Stimulated activated CD8-positive, alpha-beta memory T cell treated with anti-CD3 and anti-CD28 coated beads, Interleukin-2, amount 100 ng/mL, for 48 hours (primary cell): ENCODE data around the gene NACC1.

ENCODE experiments used
- DNase-seq, 2 donors: peaks; one replicate each; pipeline ENCODE4 v3.0.0-alpha.2; 2020; ENCODE audit warnings: low read depth in 2 of 2

Gene NACC1

GRCh38 chr19:13087795-13088537 is 30.1 kb upstream of the NACC1 start:
- no peak for DNase-seq

- DNase-seq, result no peak
Measured at GRCh38 chr19:13089139-13089856, 28.8 kb upstream of the NACC1 start.

- DNase-seq, result no peak
Measured at GRCh38 chr19:13089857-13090507, 28.1 kb upstream of the NACC1 start.

GRCh38 chr19:13090511-13091231 is 27.4 kb upstream of the NACC1 start:
- DNase-seq, result no peak

- DNase-seq, result no peak
Measured at GRCh38 chr19:13091400-13092157, 26.5 kb upstream of the NACC1 start.

GRCh38 chr19:13092158-13092543 is 25.9 kb upstream of the NACC1 start:
- no peak for DNase-seq

GRCh38 chr19:13092606-13093235 is 25.3 kb upstream of the NACC1 start:
- DNase-seq, result no peak

- DNase-seq, result peak; percentile 68
Measured at GRCh38 chr19:13093407-13094105, 24.5 kb upstream of the NACC1 start.

- DNase-seq, result no peak
Measured at GRCh38 chr19:13094106-13094504, 24.0 kb upstream of the NACC1 start.

GRCh38 chr19:13094771-13095392 is 23.2 kb upstream of the NACC1 start:
- DNase-seq, result no peak

- no peak for DNase-seq
Measured at GRCh38 chr19:13095393-13095784, 22.7 kb upstream of the NACC1 start.

GRCh38 chr19:13095934-13096927 is 21.8 kb upstream of the NACC1 start:
- DNase-seq, result no peak

GRCh38 chr19:13097033-13097462 is 21.0 kb upstream of the NACC1 start:
- DNase-seq, result no peak

GRCh38 chr19:13097463-13098258 is 20.4 kb upstream of the NACC1 start:
- no peak for DNase-seq

- no peak for DNase-seq
Measured at GRCh38 chr19:13098277-13099072, 19.6 kb upstream of the NACC1 start.

GRCh38 chr19:13099073-13099999 is 18.7 kb upstream of the NACC1 start:
- peak in 1 of 2 donors; percentile 62 for DNase-seq
